ENCODE data around the gene PSG2.
"Not testable (repeated sequence)": the region's sequence is repeated elsewhere in the genome, so short reads cannot be mapped to it uniquely, and the experiment has no call there.

The PSG2 gene

GRCh38 chr19:43077881-43078280, 4.6 kb downstream of the PSG2 start:
- DNase-seq (ENCODE audit: low read depth) = peak; percentile 98

GRCh38 chr19:43062418-43062817, 20.1 kb downstream of the PSG2 start:
- not testable (repeated sequence) for DNase-seq (ENCODE audit: low read depth)

DNA sequence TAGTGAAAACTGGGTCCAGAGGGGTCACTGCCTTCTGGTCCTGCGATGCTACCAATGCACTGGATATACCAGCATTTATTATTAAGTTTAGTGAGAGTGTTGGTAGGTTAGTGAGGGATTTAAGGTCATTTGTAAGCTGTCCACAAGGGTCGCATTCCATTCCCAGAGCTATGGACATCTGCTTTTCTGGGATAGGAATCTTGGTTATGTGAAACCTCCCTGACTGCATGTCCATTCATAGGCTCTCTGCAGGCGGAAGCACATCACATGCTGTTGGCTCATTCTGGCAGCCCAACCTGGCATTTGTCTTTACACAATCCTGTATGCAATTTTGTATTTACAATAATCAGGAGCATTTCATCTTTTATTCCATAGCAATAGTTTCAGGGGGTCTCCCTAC, 21.2 kb downstream of the PSG2 start:
- peak; percentile 35 for DNase-seq (ENCODE audit: low read depth)

GRCh38 chr19:43060254-43060653, 22.2 kb downstream of the PSG2 start:
- DNase-seq (ENCODE audit: low read depth) = peak; percentile 77

DNA sequence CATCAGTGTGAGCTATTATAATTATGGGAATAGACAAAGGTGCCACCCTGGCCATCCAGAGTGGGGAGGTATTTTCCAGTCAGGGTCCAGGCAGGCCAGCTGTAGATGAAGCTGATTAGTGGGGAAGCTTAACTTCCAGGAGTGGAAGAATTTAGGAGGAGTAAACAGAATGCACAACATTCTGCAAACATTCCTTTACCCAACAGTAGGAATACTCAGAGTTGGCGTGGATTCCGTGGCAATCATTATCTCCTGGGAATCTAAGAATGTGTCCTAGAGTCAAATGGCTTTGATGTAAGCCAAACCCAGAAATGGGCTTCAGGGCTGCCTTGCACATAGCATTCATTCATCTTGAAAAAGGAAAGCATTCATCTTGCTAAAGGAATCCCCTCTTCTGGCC, 23.0 kb downstream of the PSG2 start:
- DNase-seq (ENCODE audit: low read depth) = not testable (repeated sequence)

DNA sequence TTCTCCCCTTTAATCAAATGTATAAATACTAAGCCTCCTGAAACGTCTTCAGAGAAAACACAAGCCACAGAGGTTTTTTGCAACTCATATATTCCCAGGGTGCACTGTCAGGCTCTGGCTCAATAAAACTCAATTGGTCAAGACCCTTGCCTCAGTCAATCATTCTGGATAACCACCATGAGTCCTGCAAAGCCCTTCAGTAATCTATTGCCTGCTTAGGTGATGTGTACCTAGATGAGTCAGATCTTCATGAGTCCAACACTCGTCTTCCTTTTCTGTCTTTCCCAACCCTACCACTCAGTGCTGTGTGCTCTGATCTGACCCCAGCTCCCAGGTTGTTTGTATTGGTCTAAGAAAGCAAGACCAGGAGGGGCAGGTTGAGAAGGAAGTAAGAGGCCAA, 24.1 kb downstream of the PSG2 start:
- not testable (repeated sequence) for DNase-seq (ENCODE audit: low read depth)

DNA sequence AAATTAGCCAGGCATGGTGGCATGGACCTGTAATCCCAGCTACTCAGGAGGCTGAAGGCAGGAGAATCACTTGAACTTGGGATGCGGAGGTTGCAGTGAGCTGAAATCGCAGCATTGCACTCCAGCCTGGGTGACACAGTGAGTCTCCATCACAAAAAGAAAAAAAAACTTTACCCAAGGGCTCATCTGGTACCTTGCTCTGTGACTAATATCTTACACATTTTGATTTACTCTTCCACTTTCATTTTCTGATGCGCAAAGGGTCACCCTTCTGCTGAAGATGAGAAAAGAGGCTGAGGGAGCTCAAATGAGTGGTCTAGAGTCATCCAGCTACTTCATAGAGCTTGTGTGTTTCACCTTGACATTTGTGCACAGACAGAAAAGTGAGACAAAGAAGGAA, 34.5 kb downstream of the PSG2 start:
- DNase-seq (ENCODE audit: low read depth) = peak; percentile 44

DNA sequence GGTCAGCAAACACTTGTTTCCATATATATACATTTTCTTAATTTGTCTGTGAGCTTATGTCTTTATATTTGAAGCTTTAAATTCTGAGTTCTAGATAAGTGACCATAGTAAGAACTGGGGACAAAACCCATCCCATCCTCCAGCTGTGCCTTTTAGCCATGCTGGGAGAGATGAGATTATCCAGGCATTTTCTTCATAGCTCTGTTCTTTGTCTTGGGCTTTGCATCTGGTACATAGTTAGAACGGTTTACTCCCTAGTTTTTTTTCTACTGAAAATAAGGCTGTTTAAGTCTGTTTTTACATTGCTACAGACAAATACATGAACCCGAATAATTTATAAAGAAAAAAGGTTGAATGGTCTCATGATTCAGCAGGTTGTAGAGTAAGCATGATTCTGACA, 35.9 kb downstream of the PSG2 start:
- not testable (repeated sequence) for DNase-seq (ENCODE audit: low read depth)

GRCh38 chr19:43043492-43044180, 38.9 kb downstream of the PSG2 start:
- not testable (repeated sequence) for DNase-seq (ENCODE audit: low read depth)

- peak; percentile 76 for DNase-seq (ENCODE audit: low read depth)
These were observed 50.9 kb downstream of the PSG2 start for GRCh38 chr19:43031645-43032044.

DNA sequence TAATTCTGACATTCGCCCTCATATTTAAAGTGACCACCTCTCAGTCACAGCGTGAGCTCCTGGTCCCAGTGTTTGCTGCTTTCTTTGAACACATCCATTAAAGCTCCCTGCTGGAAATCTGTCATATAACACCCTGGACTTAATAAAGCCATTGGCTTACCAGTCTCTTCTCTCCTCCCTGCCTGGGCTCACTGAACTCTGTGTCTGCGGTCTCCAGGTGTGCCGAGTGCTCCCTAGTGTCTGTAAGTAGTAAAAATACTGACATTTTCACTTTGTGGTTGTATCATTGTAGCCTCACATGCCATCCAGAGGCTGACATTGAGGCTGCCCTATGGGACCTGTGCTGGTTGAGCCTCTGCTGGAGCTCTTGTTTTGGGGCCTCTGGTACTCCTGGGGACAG, 53.6 kb downstream of the PSG2 start:
- DNase-seq (ENCODE audit: low read depth) = peak; percentile 12

- DNase-seq (ENCODE audit: low read depth) = not testable (repeated sequence)
These were observed 54.5 kb downstream of the PSG2 start for GRCh38 chr19:43027985-43028384.

DNA sequence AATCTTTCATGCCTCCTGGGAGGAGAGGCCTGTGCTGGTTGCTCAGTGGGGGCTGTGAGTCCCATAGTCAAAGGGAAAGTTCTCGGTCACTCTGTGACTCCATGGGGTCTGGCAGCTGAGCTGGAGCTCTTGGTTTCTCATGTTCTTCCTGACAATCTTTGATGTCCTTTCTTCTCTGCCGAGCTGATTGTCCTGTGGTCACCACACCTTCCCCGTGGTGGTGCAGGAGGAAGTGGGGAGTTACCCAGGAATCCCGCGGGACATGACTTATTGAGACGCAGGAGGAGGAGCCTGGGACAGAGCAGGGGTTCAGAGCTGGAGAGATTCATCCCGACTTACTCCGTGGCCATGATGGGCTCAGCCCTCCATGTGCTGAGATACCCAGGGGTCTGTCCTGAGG, 55.4 kb downstream of the PSG2 start:
- DNase-seq (ENCODE audit: low read depth) = not testable (repeated sequence)

DNA sequence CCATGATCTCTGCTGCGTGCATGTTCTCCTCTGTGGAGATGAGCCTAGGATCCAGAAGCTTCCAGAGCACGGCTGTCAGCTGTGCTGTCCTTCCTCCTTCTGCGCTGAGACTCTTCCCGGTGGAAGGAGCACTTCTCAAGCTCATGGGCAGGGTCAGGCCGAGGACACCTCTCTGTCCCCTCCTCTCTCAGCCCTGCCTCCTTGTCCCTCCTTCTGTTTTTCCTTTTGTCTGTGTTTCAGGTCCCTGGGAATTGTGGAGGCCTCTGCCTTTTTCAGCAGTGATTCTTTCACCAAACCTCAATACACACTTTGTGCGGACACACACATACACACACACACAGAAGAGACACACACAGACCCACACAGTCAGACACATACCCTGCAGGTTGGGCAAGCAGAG, 56.1 kb downstream of the PSG2 start, which contains the start of gene PSG11:
Gene PSG11, minus strand, starts transcription at position 101 of the 400 bp plus-strand sequence. Its CDS starts 97 bp downstream, at position 4.
- DNase-seq (ENCODE audit: low read depth) = not testable (repeated sequence)

DNA sequence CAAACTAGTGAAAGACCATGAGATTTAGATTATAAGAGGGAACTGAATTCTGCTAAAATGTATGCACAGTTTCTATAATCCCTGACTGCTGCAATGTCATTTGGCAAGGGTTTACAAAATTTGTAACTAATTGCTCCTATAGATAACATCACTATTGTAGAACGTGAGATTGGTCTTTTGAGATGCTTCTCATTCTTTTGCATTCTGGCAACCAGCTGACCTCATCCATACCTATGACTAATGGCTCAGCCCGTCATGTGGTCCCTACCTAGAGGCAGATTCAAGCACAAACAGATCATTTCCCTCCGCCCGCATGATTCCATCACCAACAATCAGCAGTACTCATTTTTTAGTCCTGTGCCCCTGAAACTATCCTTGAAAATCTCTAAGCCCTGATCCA, 60.4 kb downstream of the PSG2 start:
- peak; percentile 93 for DNase-seq (ENCODE audit: low read depth)

GRCh38 chr19:43021629-43022028, 60.9 kb downstream of the PSG2 start:
- peak; percentile 97 for DNase-seq (ENCODE audit: low read depth)

- peak; percentile 40 for DNase-seq (ENCODE audit: low read depth)
These were observed 62.9 kb downstream of the PSG2 start for GRCh38 chr19:43019588-43019987.
